H1 (cell line): ENCODE measurements around the gene KANSL3.

Experiments used
- CEBPB ChIP-seq: IDR thresholded peaks from 2 replicates; pipeline ENCODE4 v1.6.1; 2012; ENCODE audit warnings: low read depth, low read length
- CREB1 ChIP-seq: IDR thresholded peaks from 2 replicates; pipeline ENCODE4 v1.6.1; 2012; ENCODE audit warnings: inconsistent platforms
- EGR1 ChIP-seq: IDR thresholded peaks from 2 replicates; pipeline ENCODE4 v1.6.1; 2011; ENCODE audit warnings: low read depth, low read length, borderline replicate concordance
- EP300 ChIP-seq, 2 experiments: IDR thresholded peaks; 1 replicate in 1 of 2; 2 replicates in 1 of 2; pipeline ENCODE4 v1.6.1; 2011 to 2012; ENCODE audit warnings: low read depth in 2 of 2, low read length in 2 of 2, mild to moderate bottlenecking in 2 of 2, borderline replicate concordance in 1 of 2, inconsistent platforms in 1 of 2, moderate library complexity in 1 of 2
- GABPA ChIP-seq: IDR thresholded peaks from 2 replicates; pipeline ENCODE4 v1.6.1; 2011; ENCODE audit warnings: mild to moderate bottlenecking, low read length, moderate library complexity, borderline replicate concordance; ENCODE audit not compliant: insufficient read depth
- JUN ChIP-seq: IDR thresholded peaks from 2 replicates; pipeline ENCODE4 v1.6.1; 2011; ENCODE audit warnings: low read depth, mild to moderate bottlenecking, improper control_type of control experiment, low read length
- POLR2A ChIP-seq, 2 experiments: IDR thresholded peaks; 1 replicate in 1 of 2; 2 replicates in 1 of 2; pipeline ENCODE4 v1.6.1; 2011; ENCODE audit warnings: low read depth in 2 of 2, low read length in 2 of 2, mild to moderate bottlenecking in 2 of 2; ENCODE audit errors: control extremely low read depth in 1 of 2
- SIN3A ChIP-seq, 2 experiments: IDR thresholded peaks in 1 of 2; conservative IDR thresholded peaks in 1 of 2; 2 replicates each; pipeline ENCODE4 v1.6.1; 2011 to 2012; ENCODE audit warnings: low read length in 2 of 2, improper control_type of control experiment in 1 of 2, low read depth in 1 of 2, mild to moderate bottlenecking in 1 of 2
- TF ChIP-seq, protein P1 (sequence below): IDR thresholded peaks from 2 replicates; pipeline ENCODE4 v1.6.1; 2011; ENCODE audit warnings: low read depth, mild to moderate bottlenecking, low read length; ENCODE audit not compliant: insufficient read depth
- TF ChIP-seq, protein P2 (sequence below): IDR thresholded peaks from 2 replicates; pipeline ENCODE4 v1.6.1; 2012; ENCODE audit warnings: inconsistent platforms
- TF ChIP-seq, protein P3 (sequence below), 3 experiments: IDR thresholded peaks; 1 replicate in 2 of 3; 2 replicates in 1 of 3; pipeline versions ENCODE4 v1.5.1 to v1.6.1; 2011; ENCODE audit warnings: low read length in 3 of 3, mild to moderate bottlenecking in 3 of 3, inconsistent platforms in 2 of 3, low read depth in 1 of 3, moderate library complexity in 1 of 3; ENCODE audit not compliant: insufficient read depth in 1 of 3; ENCODE audit errors: control extremely low read depth in 1 of 3

- TF ChIP-seq POLR2A (IDR thresholded peaks at IDR 0.05; ENCODE audit: control extremely low read depth in 1 of 2, low read depth in 2 of 2, low read length in 2 of 2): no peak
- TF ChIP-seq GABPA: no peak
- TF ChIP-seq SIN3A (conservative IDR thresholded peaks at IDR 0.05 in 1 of 2, IDR thresholded peaks at IDR 0.05 in 1 of 2; ENCODE audit: low read depth in 1 of 2, low read length in 2 of 2): no peak
- TF ChIP-seq, protein P1, sequence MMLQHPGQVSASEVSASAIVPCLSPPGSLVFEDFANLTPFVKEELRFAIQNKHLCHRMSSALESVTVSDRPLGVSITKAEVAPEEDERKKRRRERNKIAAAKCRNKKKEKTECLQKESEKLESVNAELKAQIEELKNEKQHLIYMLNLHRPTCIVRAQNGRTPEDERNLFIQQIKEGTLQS: no peak
- TF ChIP-seq, protein P2, sequence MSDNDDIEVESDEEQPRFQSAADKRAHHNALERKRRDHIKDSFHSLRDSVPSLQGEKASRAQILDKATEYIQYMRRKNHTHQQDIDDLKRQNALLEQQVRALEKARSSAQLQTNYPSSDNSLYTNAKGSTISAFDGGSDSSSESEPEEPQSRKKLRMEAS: no peak
- no peak for TF ChIP-seq JUN
- TF ChIP-seq, protein P3, sequence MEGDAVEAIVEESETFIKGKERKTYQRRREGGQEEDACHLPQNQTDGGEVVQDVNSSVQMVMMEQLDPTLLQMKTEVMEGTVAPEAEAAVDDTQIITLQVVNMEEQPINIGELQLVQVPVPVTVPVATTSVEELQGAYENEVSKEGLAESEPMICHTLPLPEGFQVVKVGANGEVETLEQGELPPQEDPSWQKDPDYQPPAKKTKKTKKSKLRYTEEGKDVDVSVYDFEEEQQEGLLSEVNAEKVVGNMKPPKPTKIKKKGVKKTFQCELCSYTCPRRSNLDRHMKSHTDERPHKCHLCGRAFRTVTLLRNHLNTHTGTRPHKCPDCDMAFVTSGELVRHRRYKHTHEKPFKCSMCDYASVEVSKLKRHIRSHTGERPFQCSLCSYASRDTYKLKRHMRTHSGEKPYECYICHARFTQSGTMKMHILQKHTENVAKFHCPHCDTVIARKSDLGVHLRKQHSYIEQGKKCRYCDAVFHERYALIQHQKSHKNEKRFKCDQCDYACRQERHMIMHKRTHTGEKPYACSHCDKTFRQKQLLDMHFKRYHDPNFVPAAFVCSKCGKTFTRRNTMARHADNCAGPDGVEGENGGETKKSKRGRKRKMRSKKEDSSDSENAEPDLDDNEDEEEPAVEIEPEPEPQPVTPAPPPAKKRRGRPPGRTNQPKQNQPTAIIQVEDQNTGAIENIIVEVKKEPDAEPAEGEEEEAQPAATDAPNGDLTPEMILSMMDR (IDR thresholded peaks at IDR 0.05; ENCODE audit: control extremely low read depth in 1 of 3, insufficient read depth in 1 of 3, low read depth in 1 of 3, low read length in 3 of 3): peak in 1 of 3 experiments; percentile 33; a peak in 1 of 4 replicates
- TF ChIP-seq EP300 (IDR thresholded peaks at IDR 0.05; ENCODE audit: borderline replicate concordance in 1 of 2, low read depth in 2 of 2, low read length in 2 of 2): no peak
- TF ChIP-seq EGR1: no peak
- TF ChIP-seq CEBPB: no peak
- TF ChIP-seq CREB1: no peak
Observed at GRCh38 chr2:96547203-96547641, 90.9 kb downstream of the KANSL3 start.
